Stimulated activated naive CD8-positive, alpha-beta T cell treated with anti-CD3 and anti-CD28 coated beads, Interleukin-15, amount 100 ng/mL, for 72 hours (primary cell): ENCODE data around the gene ADCK1.

Experiments
- ATAC-seq: fragments of 150-1000 bp; cut with Tn5 transposase; 2 replicates; pipeline ENCODE4 v1.10.0; 2021; ENCODE audit warnings: mild to moderate bottlenecking, moderate library complexity
- DNase-seq, 2 donors: peaks; one replicate each; pipeline ENCODE4 v3.0.0; 2021 to 2022
- H3K27ac Mint-ChIP-seq, 2 donors: one replicate each; pipeline ENCODE4 v1.8.0; 2022; ENCODE audit warnings: mild to moderate bottlenecking in 2 of 2, mixed read lengths in 2 of 2, moderate library complexity in 2 of 2
- H3K27me3 Mint-ChIP-seq: one replicate; pipeline ENCODE4 v1.8.0; 2022; ENCODE audit warnings: mixed read lengths
- H3K4me1 Mint-ChIP-seq: one replicate; pipeline ENCODE4 v1.8.0; 2022; ENCODE audit warnings: mild to moderate bottlenecking, mixed read lengths
- H3K4me3 Mint-ChIP-seq, 2 donors: one replicate each; pipeline ENCODE4 v1.8.0; 2022; ENCODE audit warnings: mild to moderate bottlenecking in 2 of 2, mixed read lengths in 2 of 2, moderate library complexity in 1 of 2
- H3K9me3 Mint-ChIP-seq, 2 donors: one replicate each; pipeline ENCODE4 v1.8.0; 2022; ENCODE audit warnings: mixed read lengths in 2 of 2

The ADCK1 gene

GRCh38 chr14:77964586-77964985 lies 164.7 kb downstream of the ADCK1 start:
- Mint-ChIP-seq H3K4me3 (no peak overlapping the region), H3K9me3 (no peaks in the 10 kb centered on the region), H3K27me3 (peaks cover 66% of the 10 kb centered on the region), H3K27ac (no peak overlapping the region), H3K4me1 (peaks cover 8% of the 10 kb centered on the region)
- ATAC-seq (no peak), DNase-seq (no peak)

- no peaks in the 10 kb centered on the region for H3K9me3 Mint-ChIP-seq
- H3K4me1 Mint-ChIP-seq = peaks cover 8% of the 10 kb centered on the region
- peaks cover 69% of the 10 kb centered on the region for H3K27me3 Mint-ChIP-seq
- DNase-seq (no peak), ATAC-seq (no peak)
- H3K27ac Mint-ChIP-seq = no peak overlapping the region
- no peak overlapping the region for H3K4me3 Mint-ChIP-seq
Observed at GRCh38 chr14:77965050-77965449, 165.1 kb downstream of the ADCK1 start.

GRCh38 chr14:77965919-77966435 lies 166.1 kb downstream of the ADCK1 start:
- ATAC-seq = peak; percentile 69
- peak in 1 of 2 donors; percentile 3 for DNase-seq
- Mint-ChIP-seq H3K9me3 (no peaks in the 10 kb centered on the region), H3K27ac (no peak overlapping the region), H3K4me1 (peaks cover 8% of the 10 kb centered on the region), H3K4me3 (peak overlapping the region; percentile 46 to 71), H3K27me3 (peaks cover 69% of the 10 kb centered on the region)

- Mint-ChIP-seq H3K4me1 (peaks cover 8% of the 10 kb centered on the region), H3K27ac (no peak overlapping the region), H3K9me3 (no peaks in the 10 kb centered on the region), H3K27me3 (peaks cover 67% of the 10 kb centered on the region), H3K4me3 (no peak overlapping the region)
- ATAC-seq (no peak), DNase-seq (no peak)
Observed at GRCh38 chr14:77967110-77967509, 167.2 kb downstream of the ADCK1 start.

GRCh38 chr14:77970646-77971045 lies 170.7 kb downstream of the ADCK1 start:
- peaks cover 41% of the 10 kb centered on the region for H3K27me3 Mint-ChIP-seq
- H3K4me3 Mint-ChIP-seq = no peak overlapping the region
- no peak for DNase-seq
- H3K27ac Mint-ChIP-seq = no peak overlapping the region
- H3K9me3 Mint-ChIP-seq = no peaks in the 10 kb centered on the region
- ATAC-seq = no peak
- H3K4me1 Mint-ChIP-seq = peaks cover 7% of the 10 kb centered on the region

GRCh38 chr14:77973246-77973645 lies 173.3 kb downstream of the ADCK1 start:
- DNase-seq = no peak
- ATAC-seq = no peak
- Mint-ChIP-seq H3K4me1 (no peaks in the 10 kb centered on the region), H3K27me3 (peaks cover 21% of the 10 kb centered on the region), H3K4me3 (no peak overlapping the region), H3K9me3 (no peaks in the 10 kb centered on the region), H3K27ac (no peak overlapping the region)

GRCh38 chr14:77976591-77976990 lies 176.7 kb downstream of the ADCK1 start:
- DNase-seq (no peak), ATAC-seq (no peak)
- Mint-ChIP-seq H3K4me3 (no peak overlapping the region), H3K4me1 (peaks cover 9% of the 10 kb centered on the region), H3K27me3 (peaks cover 28% of the 10 kb centered on the region), H3K27ac (no peak overlapping the region), H3K9me3 (no peaks in the 10 kb centered on the region)

GRCh38 chr14:77979171-77979570 lies 179.3 kb downstream of the ADCK1 start:
- H3K27ac Mint-ChIP-seq = no peak overlapping the region
- H3K4me3 Mint-ChIP-seq = no peak overlapping the region
- ATAC-seq = no peak
- no peak for DNase-seq
- H3K4me1 Mint-ChIP-seq = peaks cover 9% of the 10 kb centered on the region
- H3K27me3 Mint-ChIP-seq = peaks cover 30% of the 10 kb centered on the region
- H3K9me3 Mint-ChIP-seq = no peaks in the 10 kb centered on the region

GRCh38 chr14:77979666-77980351 lies 179.9 kb downstream of the ADCK1 start:
- no peaks in the 10 kb centered on the region for H3K9me3 Mint-ChIP-seq
- peak overlapping the region in 1 of 2 donors; percentile 56 for H3K27ac Mint-ChIP-seq
- H3K4me3 Mint-ChIP-seq = peak overlapping the region in 1 of 2 donors; percentile 23
- ATAC-seq (no peak), DNase-seq (no peak)
- H3K4me1 Mint-ChIP-seq = peaks cover 9% of the 10 kb centered on the region
- H3K27me3 Mint-ChIP-seq = peaks cover 36% of the 10 kb centered on the region

- Mint-ChIP-seq H3K9me3 (no peaks in the 10 kb centered on the region), H3K27ac (no peak overlapping the region), H3K27me3 (peaks cover 40% of the 10 kb centered on the region), H3K4me1 (peaks cover 9% of the 10 kb centered on the region), H3K4me3 (peak overlapping the region in 1 of 2 donors; percentile 78)
- ATAC-seq (peak; percentile 26), DNase-seq (no peak)
Observed at GRCh38 chr14:77980475-77981321, 180.8 kb downstream of the ADCK1 start.
